ENCODE data around the gene CLRN1. TPM values are rescaled to one million over a fixed set of nuclear protein-coding genes. Genes with fewer than 3 reads are reported as not detected.

CLRN1 gene
- polyA plus RNA-seq, 1 experiment = not detected

DNA sequence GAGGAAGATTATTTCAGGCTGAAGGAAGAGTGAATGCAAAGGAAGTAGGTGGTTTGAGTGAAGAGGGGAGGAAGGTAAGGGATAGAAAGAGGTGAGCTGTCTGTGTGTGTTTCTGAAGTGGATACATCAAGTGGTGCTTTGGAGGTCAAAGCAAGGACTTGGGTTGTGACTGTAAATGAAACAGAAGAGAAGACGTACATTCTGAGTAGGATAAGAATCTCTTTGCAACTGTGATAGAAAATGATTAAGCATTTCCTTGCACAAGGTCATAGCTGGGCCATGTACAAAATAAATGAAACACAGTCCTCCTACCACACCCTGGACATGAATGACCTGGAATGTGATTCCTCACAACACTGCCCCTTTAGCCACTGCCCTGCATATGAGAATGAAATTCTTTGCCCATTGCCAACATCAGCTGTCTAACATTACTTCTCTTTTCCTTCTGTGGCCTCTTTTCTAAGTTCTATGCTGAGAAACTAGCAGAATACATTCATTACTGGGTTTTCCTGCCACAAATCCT, 39.0 kb downstream of the CLRN1 start:
- ChIA-PET CTCF (no interaction called here), POLR2A (no interaction called here)
- H3K27me3 ChIP-seq (ENCODE audit: control insufficient read depth, insufficient read depth, low read length) = peaks cover 2% of the 10 kb centered on the region
- no peak overlapping the region for H3K4me3 ChIP-seq (ENCODE audit: low read depth, low read length)
- TF ChIP-seq, protein P1, sequence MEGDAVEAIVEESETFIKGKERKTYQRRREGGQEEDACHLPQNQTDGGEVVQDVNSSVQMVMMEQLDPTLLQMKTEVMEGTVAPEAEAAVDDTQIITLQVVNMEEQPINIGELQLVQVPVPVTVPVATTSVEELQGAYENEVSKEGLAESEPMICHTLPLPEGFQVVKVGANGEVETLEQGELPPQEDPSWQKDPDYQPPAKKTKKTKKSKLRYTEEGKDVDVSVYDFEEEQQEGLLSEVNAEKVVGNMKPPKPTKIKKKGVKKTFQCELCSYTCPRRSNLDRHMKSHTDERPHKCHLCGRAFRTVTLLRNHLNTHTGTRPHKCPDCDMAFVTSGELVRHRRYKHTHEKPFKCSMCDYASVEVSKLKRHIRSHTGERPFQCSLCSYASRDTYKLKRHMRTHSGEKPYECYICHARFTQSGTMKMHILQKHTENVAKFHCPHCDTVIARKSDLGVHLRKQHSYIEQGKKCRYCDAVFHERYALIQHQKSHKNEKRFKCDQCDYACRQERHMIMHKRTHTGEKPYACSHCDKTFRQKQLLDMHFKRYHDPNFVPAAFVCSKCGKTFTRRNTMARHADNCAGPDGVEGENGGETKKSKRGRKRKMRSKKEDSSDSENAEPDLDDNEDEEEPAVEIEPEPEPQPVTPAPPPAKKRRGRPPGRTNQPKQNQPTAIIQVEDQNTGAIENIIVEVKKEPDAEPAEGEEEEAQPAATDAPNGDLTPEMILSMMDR (IDR thresholded peaks at IDR 0.05; ENCODE audit: low read depth, low read length) = no peak
- H3K9me3 ChIP-seq (ENCODE audit: control insufficient read depth, insufficient read depth, low read length) = no peaks in the 10 kb centered on the region
- no peak overlapping the region for H3K27ac ChIP-seq (ENCODE audit: low read depth, low read length)
- DNase-seq (ENCODE audit: low read depth, low spot score) = no peak

GRCh38 chr3:150931745-150932144, 40.8 kb downstream of the CLRN1 start:
- Histone ChIP-seq H3K27ac (ENCODE audit: low read depth, low read length) (no peak overlapping the region), H3K27me3 (ENCODE audit: control insufficient read depth, insufficient read depth, low read length) (peaks cover 5% of the 10 kb centered on the region), H3K9me3 (ENCODE audit: control insufficient read depth, insufficient read depth, low read length) (no peaks in the 10 kb centered on the region), H3K4me3 (ENCODE audit: low read depth, low read length) (no peak overlapping the region)
- ChIA-PET CTCF (no interaction called here), POLR2A (no interaction called here)
- no peak for DNase-seq (ENCODE audit: low read depth, low spot score)
- TF ChIP-seq, protein P1 (IDR thresholded peaks at IDR 0.05; ENCODE audit: low read depth, low read length) = no peak

GRCh38 chr3:150930839-150931238, 41.7 kb downstream of the CLRN1 start:
- POLR2A ChIA-PET = no interaction called here
- TF ChIP-seq, protein P1 (IDR thresholded peaks at IDR 0.05; ENCODE audit: low read depth, low read length) = no peak

DNA sequence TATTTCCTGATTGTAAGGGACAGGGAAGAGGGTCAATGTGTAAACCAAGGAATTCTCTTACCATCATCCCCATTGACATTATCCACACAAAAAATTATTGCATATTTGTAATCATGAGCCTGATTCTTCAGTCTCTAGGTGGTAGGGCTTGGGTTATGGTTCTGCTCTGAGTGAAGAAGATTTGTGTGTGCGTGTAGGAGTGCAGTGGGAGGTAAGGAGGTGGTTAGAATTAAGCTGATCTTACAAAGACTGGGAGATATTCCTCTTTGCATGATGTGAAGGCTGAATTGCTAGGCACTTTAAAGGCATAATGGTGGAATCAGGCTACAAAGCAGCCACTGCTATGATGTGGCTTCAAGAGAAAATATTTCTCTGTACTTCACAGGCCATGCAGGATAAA, 44.3 kb downstream of the CLRN1 start:
- POLR2A ChIA-PET = no interaction called here
- TF ChIP-seq, protein P1 (IDR thresholded peaks at IDR 0.05; ENCODE audit: low read depth, low read length) = no peak
- H3K27ac ChIP-seq (ENCODE audit: low read depth, low read length) = no peak overlapping the region
- DNase-seq (ENCODE audit: low read depth, low spot score) = no peak
- H3K27me3 ChIP-seq (ENCODE audit: control insufficient read depth, insufficient read depth, low read length) = peaks cover 15% of the 10 kb centered on the region
- no peak overlapping the region for H3K4me3 ChIP-seq (ENCODE audit: low read depth, low read length)
- CTCF ChIA-PET = no interaction called here
- H3K9me3 ChIP-seq (ENCODE audit: control insufficient read depth, insufficient read depth, low read length) = no peaks in the 10 kb centered on the region

More at GRCh38 chr3:150930839-150931238, 41.7 kb downstream of the CLRN1 start:
- Histone ChIP-seq H3K4me3 (ENCODE audit: low read depth, low read length) (no peak overlapping the region), H3K9me3 (ENCODE audit: control insufficient read depth, insufficient read depth, low read length) (no peaks in the 10 kb centered on the region), H3K27ac (ENCODE audit: low read depth, low read length) (no peak overlapping the region), H3K27me3 (ENCODE audit: control insufficient read depth, insufficient read depth, low read length) (peaks cover 5% of the 10 kb centered on the region)
- DNase-seq (ENCODE audit: low read depth, low spot score) = no peak
- CTCF ChIA-PET = no interaction called here

- Histone ChIP-seq H3K4me3 (ENCODE audit: low read depth, low read length) (no peak overlapping the region), H3K27me3 (ENCODE audit: control insufficient read depth, insufficient read depth, low read length) (peaks cover 15% of the 10 kb centered on the region), H3K27ac (ENCODE audit: low read depth, low read length) (no peak overlapping the region), H3K9me3 (ENCODE audit: control insufficient read depth, insufficient read depth, low read length) (no peaks in the 10 kb centered on the region)
- TF ChIP-seq, protein P1 (IDR thresholded peaks at IDR 0.05; ENCODE audit: low read depth, low read length) = no peak
- POLR2A ChIA-PET = interaction anchor here (0.6 kb wide), 1 partner anchor 202 kb away, joined by 3 read pairs; no protein-coding TSS in a partner anchor
- CTCF ChIA-PET = interaction anchor here (0.8 to 1.2 kb wide), 4 partner anchors 159 to 221 kb away, joined by 3 read pairs; partner anchors contain the start of gene MED12L
- no peak for DNase-seq (ENCODE audit: low read depth, low spot score)
These were observed 46.2 kb downstream of the CLRN1 start for GRCh38 chr3:150926328-150926727.

All from AG04450 (cell line).